Dermis blood vessel endothelial cell (primary cell): ENCODE results near the gene DCAF7. TPM values are rescaled to one million over a fixed set of nuclear protein-coding genes. Genes with fewer than 3 reads are reported as not detected.

Source experiments
- DNase-seq: peaks from one replicate; pipeline ENCODE4 v3.0.0; 2010
- total RNA-seq: library from RNA; depleted of rRNA; stranded (reverse); fragments of >200 nt; gene quantifications from 2 replicates; pipeline ENCODE4 v1.2.3, GENCODE V29; 2014

Gene DCAF7
- total RNA-seq, 1 donor from 2014 or later, result 27.9 TPM

- no peak for DNase-seq
Measured at GRCh38 chr17:63546308-63547082, 3.8 kb upstream of the DCAF7 start.

DNA sequence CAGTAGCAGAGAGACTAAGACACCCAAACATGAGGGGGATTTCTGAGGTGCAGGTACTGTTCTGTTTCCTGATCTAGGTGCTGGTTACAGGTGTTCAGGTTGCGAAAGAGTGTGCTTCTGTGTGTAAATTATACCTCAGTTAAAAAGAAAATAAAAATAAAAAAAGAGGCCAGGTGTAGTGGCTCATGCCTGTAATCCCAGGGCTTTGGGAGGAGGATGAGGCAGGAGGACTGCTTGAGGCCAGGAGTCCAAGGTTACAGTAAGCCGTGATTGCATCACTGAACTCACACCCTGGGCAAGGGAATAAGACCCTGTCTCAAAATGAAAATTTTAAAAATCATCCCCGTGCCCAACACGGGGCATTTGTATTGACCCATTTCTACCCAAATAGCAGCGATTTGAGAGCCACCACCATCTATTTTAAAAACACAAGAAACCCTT, 3.2 kb upstream of the DCAF7 start:
- DNase-seq, result no peak

DNA sequence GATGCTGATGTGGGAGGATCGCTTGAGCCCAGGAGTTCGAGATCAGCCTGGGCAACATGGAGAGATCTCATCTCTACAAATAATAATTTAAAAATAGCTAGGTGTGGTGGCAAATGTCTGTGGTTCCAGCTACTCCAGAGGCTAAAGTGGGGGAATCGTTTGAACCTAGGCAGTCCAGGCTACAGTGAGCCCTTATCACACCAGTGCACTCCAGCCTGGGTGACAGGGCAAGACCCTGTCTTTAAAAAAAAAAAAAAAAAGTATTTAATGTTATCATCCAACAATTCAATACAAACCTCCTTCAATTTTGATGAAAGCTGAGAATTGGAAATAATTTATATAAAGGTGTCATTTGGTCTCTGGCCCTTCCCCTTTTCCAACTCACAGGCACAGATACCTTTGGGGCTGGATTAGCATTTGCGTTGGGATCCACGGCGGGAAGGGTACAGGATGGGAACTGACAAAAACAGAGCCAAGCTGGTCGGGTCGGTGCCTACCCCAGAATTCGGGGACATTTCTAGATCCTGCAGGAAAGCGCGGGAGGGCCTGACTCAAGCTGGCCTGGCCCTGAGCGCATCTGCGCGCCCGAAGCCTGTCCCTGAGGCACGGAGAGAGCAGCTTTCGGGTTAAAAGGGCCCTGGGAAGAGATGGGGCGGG, 860 bp upstream of the DCAF7 start:
- DNase-seq, result no peak

DNA sequence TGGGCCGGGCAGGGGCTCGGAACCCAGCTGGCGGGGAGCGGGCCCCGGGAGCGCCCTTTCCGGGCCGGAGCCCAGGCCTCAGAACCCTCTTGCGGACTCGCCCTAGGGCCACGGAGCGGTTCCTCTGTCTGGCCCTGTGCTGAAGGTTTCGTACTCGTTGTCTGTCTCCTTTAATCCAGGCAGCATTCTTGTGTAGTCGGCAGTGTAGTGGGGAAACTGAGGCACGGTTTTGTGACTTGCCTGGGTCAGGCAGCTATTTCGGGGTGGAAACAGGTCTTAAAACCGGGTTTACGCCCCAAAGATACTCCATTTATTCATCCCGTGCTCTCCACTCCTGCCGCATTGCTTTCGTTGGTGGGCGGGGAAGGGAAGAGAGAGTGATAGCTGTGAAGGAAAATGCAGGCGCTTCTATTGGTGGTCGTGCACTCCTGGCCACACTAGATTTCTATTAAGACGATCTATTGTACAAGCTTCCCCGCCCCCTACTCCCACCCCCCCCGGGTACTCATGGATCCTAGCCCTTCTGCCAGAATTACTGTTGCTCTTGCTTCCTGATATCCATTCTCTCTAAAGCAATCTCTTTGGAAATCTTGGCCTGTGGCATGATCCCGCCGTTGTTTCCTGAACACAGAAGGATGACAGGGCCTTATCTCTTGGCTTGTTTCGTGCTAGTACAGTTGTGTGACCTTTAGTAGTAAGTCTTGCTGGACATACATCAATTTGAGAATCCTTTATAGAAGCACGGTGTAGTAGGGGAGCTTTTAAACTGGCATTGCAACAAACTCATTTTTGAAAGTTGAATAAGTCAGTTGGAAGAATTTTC, 751 bp downstream of the DCAF7 start:
- DNase-seq, result peak; percentile 58

DNA sequence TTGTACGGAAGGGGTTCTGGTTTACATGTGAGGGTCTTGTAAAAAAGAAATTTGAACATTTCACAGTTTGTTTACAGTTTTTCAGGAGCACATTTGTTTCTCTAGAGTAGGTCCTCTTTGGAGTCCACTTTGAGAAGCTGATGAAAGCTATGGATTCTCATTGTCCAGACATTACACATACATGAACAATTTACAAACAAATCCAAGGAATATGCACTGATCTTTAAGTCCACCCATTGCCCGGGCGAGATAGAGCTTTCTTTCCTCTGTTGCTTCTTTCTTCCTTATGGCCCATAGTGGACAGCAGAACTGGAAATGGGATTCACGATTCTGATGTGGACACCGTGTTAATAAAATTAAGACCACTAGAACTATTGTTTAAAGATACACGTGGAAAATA, 1.9 kb downstream of the DCAF7 start:
- no peak for DNase-seq

DNA sequence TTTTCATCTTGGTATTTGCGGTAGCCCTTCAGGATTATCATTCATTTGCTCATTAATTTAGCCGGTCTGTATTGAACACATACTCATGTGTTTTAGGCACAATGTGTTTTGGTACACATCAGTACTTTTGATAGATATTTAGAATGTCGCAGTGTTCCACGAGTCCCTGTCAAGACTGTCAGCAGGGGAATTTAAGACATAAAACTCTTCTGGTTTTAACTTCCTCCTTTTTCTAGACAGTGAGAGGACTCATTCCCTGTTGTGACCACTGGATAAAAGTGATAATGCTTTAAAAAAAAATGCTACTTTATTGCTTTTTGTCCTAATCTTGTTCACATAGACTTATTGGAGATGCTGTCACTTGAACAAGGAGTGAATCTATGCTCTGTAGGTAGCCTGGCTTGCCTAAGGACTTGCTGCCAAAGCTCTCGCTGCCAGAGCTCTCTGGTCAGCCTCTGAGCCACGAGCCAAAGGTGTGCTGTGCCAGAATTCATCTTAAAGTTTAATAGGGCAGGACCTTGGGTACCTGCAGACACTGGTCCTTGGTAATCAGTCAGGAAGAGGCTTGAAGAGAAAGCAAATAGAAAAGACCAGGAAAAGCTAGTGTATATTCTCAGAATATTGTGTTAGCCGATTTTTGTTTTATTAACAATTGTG, 5.4 kb downstream of the DCAF7 start:
- no peak for DNase-seq

DNA sequence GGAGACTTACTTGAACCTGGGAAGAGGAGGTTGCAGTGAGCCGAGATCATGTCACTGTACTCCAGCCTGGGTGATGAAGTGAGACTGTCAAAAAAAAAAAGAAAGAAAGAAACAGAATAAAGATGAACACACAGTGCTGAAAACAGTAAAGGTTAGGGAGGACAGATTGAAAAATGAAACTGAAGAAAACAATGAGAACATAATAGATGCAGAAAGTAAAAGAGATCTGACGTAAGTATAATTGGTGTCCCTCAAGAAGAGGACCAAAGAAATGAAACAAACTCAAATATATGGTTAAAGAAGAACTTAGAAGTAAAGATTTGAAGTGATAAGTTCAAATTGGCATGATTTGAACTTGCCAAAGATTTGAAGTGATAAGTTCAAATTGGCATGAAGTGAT, 7.1 kb downstream of the DCAF7 start:
- DNase-seq, result no peak

DNA sequence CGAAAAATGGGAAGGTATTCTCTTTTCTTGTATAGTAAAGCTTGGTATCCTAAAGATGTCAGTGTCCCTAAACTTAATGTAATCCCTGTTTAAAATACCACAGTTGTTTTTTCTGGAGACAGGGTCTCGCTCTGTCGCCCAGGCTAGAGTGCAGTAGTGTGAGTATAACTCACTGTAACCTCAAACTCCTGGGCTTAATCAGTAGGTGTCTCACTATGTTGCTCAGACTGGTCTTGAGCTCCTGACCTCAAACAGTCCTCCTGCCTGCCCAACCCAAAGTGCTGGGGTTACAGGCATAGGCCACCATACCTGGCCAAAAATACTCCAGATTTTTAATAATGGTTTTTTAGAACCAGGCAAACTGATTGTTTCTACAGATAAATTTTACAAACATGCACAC, 8.2 kb downstream of the DCAF7 start:
- DNase-seq, result no peak

- DNase-seq, result no peak
Measured at GRCh38 chr17:63561819-63562218, 11.5 kb downstream of the DCAF7 start.

- DNase-seq, result no peak
Measured at GRCh38 chr17:63563339-63563738, 13.1 kb downstream of the DCAF7 start.

DNA sequence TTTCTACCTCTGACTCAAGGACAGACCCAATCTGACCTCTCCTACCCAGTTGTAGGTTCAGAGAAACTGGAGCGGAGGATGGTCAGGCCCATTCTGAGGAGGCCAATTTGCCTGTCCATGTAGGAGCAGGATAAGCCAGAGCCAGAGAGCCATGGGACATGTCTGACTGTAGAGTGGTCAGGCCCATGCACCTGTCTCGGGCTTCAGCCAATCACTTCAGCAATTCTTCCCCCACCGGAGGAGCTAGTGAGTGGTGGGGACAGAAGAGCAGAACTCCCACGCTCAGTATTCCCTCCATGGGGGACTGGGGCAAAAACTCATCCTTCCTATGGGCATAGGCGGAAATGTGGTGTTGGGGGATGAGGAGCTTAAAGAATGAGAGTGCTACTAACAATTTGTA, 14.3 kb downstream of the DCAF7 start:
- DNase-seq, result no peak

DNA sequence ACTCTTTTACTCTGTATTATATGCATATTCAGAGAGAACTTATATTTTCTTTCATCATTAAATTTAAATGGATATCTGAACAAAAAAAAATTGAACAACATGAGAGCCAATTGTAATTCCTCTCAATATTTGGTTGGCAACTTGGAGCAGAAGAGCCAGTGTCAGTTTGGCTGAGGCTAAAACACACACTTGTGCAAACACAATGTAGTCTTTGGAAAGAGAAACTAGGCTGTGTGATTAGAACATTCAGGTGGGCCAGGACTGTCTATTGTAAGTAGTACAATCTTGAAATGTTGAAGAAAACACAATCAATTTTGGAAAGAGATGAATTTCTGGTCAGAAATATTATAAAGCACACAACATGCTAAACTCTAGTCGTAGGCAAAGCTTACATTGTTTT, 17.0 kb downstream of the DCAF7 start:
- DNase-seq, result no peak

DNA sequence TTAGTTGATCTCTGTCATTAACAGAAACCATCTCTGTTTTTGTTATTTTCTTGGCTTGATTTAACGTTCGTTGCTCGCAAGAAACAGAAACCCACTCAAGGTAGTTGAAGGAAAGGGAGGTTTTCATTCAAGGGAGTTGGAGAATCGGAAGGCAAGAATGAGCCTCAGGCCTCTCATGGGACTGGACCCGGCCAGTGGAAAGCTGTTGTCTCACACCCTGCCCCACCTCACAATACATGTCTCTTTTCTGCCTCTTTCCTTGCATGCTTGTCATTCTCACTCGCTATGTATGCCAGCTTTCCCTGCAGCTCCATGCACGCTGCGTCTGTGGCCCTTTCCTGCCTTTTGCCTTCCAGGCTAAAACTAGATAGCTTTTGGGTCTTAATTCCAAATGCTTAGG, 18.3 kb downstream of the DCAF7 start:
- no peak for DNase-seq

DNA sequence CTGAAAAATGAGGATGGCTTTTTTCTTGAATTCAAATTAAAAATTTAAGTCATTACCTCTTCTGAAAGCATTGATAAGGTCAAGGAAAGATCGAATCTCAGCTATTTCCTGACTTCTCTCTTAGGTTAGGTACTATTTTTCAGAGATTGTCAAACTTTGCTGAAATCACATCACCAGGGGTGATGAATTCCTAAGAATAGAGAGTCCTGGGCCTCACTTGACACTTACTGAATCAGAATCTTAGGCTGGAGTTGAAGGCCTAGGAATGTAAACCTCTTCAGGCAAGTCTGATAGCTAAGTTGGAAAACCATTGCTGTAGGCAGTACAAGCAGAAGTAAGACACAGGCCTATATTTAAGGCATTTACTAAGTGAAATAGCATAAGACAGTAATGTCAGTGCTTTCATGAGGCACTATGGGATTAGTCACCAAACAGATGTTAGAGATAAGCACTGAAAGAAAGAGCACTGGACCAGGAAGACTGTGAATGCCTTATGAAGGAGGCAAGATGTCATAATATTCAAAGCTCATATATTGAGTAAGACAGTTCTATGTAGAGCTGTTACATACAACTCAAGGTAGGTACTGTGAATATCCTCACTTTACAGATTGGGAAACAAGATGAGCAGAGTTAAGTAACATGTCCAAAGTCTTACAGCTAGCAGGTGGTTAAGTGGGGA, 21.5 kb downstream of the DCAF7 start:
- peak; percentile 61 for DNase-seq

- DNase-seq, result peak; percentile 21
Measured at GRCh38 chr17:63573634-63574033, 23.4 kb downstream of the DCAF7 start.

DNA sequence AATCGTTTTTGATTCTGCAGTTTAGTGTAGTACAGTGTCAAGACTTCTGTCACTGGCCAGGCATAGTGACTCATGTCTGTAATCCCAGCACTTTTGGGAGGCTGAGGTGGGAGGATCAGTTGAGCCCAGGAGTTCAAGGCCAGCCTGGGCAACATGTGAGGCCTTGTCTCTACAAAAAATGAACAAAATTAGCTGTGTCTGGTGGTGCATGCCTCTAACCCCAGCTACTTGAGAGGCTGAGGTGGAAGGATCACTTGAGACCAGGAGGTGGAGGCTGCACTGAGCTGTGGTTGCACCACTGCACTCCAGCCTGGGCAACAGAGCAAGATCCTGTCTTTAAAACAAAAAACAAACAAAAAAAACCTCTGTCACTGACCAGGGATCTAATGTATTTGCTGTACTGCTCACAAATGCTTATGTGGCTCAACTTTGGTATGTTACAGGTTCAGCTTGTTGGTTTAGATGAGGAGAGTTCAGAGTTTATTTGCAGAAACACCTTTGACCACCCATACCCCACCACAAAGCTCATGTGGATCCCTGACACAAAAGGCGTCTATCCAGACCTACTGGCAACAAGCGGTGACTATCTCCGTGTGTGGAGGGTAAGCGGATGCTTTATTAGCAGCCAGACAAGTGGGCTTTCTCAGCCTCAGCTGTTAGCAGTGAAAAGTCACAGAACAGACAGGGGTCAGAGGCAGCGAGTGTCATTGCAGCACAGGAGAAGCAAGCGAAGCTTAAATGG, 27.9 kb downstream of the DCAF7 start:
- no peak for DNase-seq

DNA sequence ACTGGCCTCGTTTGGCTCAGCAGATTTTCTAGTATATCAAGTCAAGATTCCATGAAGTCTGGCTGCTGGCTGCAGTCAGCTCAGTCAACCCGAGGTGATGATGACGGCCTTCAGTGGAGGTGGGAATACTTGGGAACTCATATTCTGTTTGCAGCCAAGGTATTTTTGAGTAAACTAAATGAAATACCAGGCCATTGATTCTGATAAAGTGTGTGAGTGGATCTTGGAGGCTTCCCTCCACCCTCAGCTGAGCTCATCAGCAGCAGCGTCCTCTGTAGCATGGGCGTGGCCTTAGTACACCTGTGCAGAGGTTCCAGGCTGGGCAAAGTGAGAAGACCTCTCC, 28.5 kb downstream of the DCAF7 start:
- DNase-seq, result no peak

DNA sequence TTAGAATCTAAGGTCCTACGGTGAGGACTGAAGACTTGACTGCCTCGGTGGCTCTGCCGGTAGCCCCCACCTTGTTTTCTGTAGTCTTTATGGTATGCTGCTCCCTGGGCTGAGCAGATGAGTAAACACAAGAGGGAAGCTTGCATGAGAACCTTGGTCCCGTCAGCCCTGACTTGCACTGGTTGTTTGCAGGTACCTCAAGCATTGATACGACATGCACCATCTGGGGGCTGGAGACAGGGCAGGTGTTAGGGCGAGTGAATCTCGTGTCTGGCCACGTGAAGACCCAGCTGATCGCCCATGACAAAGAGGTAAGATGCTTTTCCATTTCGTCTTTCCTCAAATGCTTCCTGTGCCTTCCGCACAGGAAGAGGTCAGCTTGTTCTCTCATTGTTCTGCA, 29.4 kb downstream of the DCAF7 start:
- peak; percentile 94 for DNase-seq

DNA sequence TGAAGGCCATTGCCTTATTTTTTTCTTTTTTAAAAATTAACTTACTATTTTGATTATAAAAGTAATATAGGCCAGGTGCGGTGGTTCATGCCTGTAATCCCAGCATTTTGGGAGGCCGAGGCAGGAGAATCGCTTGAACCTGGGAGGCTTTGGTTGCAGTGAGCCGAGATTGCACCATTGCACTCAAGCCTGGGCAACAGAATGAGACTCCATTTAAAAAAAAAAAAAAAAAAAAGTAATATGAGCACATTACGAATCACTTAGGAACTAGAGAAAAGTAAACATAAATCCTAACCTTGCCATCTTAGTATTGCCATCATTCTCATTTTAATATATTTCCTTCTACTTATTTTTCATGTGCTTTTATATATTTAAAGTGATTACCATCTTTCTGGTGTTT, 37.5 kb downstream of the DCAF7 start:
- DNase-seq, result no peak

GRCh38 chr17:63588797-63589196, 38.5 kb downstream of the DCAF7 start:
- DNase-seq, result no peak

- no peak for DNase-seq
Measured at GRCh38 chr17:63589646-63590045, 39.4 kb downstream of the DCAF7 start.

DNA sequence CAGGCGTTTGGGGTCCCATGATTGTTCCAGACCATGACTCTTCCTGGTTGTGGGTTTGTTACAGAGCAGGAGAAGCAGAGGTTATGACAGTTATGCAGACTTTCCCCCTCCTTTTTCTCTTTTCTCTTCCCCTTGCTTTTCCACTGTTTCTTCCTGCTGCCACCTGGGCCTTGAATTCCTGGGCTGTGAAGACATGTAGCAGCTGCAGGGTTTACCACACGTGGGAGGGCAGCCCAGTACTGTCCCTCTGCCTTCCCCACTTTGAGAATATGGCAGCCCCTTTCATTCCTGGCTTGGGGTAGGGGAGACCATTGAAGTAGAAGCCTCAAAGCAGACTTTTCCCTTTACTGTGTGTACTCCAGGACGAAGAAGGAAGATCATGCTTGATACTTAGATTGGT, 42.5 kb downstream of the DCAF7 start:
- DNase-seq, result no peak
